ENCODE measurements around the gene ZBTB16.
A peak's percentile ranks its signal among the peaks of the same experiment; 100 is the strongest.

Gene ZBTB16

GRCh38 chr11:114172871-114173444 is 113.4 kb downstream of the ZBTB16 start:
- DNase-seq = no peak

GRCh38 chr11:114173843-114174242 is 114.3 kb downstream of the ZBTB16 start:
- no peak for DNase-seq

GRCh38 chr11:114174712-114175495 is 115.4 kb downstream of the ZBTB16 start:
- DNase-seq = no peak

GRCh38 chr11:114175706-114176105 is 116.2 kb downstream of the ZBTB16 start:
- no peak for DNase-seq

GRCh38 chr11:114176321-114176720 is 116.8 kb downstream of the ZBTB16 start:
- DNase-seq = no peak

GRCh38 chr11:114178656-114179055 is 119.1 kb downstream of the ZBTB16 start:
- DNase-seq = no peak

GRCh38 chr11:114179234-114179941 is 119.9 kb downstream of the ZBTB16 start:
- DNase-seq = no peak

- DNase-seq = no peak
Measured at GRCh38 chr11:114180301-114181055, 121.0 kb downstream of the ZBTB16 start.

GRCh38 chr11:114181195-114181594 is 121.7 kb downstream of the ZBTB16 start:
- no peak for DNase-seq

GRCh38 chr11:114181752-114182151 is 122.2 kb downstream of the ZBTB16 start:
- no peak for DNase-seq

- peak; percentile 72 for DNase-seq
Measured at GRCh38 chr11:114182471-114183043, 123.0 kb downstream of the ZBTB16 start.

GRCh38 chr11:114183044-114183511 is 123.6 kb downstream of the ZBTB16 start:
- DNase-seq = no peak

GRCh38 chr11:114185436-114185835 is 125.9 kb downstream of the ZBTB16 start:
- no peak for DNase-seq

GRCh38 chr11:114187173-114187572 is 127.7 kb downstream of the ZBTB16 start:
- DNase-seq = no peak

- no peak for DNase-seq
Measured at GRCh38 chr11:114188851-114189570, 129.5 kb downstream of the ZBTB16 start.

- no peak for DNase-seq
Measured at GRCh38 chr11:114190630-114191029, 131.1 kb downstream of the ZBTB16 start.

GRCh38 chr11:114191893-114192292 is 132.4 kb downstream of the ZBTB16 start:
- no peak for DNase-seq

- no peak for DNase-seq
Measured at GRCh38 chr11:114192841-114193389, 133.4 kb downstream of the ZBTB16 start.

- DNase-seq = no peak
Measured at GRCh38 chr11:114193730-114194679, 134.5 kb downstream of the ZBTB16 start.

GRCh38 chr11:114194702-114195101 is 135.2 kb downstream of the ZBTB16 start:
- DNase-seq = peak; percentile 13 to 43

All from NCI-H446 (cell line).